ENCODE results near the gene CD302. TPM values are rescaled to one million over a fixed set of nuclear protein-coding genes. Genes with fewer than 3 reads are reported as not detected.

CD302 gene
- total RNA-seq, 1 donor from 2014 or later: 1.1 TPM

DNA sequence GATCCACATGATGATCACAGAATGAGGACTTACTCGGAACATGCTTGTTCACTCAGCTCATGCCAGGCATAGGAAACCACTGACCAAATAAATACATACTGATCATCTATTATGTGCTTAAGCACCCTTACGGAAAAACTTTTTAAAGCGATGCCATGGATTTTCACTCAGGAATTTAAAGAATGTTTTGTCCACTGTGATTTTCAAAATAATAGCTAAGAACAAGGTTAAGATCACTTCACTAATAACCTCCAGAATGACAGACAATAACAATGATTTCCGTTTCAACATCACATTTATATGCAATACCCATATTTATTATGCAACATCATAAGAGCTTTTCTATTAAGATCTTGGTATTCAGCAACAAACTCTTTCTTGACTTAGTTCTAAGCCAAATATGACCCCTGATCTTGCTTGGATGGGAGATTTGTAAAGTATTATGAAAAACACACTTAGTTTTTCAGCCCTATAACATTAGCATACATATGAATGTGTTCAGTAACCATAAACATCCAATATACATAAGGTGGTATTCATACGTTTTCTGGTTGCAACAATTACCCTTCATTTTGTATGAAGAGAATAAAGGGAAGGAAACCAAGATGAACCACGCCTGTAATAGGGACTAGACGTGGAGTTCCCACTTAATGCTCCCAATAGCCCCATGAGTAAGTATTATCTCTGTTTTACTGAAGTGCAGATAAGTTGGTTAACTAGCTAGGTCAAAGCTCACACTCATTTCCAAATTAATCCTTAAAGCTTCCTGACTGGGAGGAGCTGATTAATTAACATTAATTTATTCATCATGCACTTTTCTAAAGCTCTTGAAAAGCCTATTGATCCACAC, 1.9 kb downstream of the CD302 start:
- no peak overlapping the region for H3K27ac Mint-ChIP-seq
- TF ChIP-seq EZH2phosphoT487 (IDR thresholded peaks at IDR 0.05) (no peak), EZH2 (IDR thresholded peaks at IDR 0.05) (no peak)
- peaks cover 60% of the 10 kb centered on the region for H3K27me3 ChIP-seq
- peaks cover 8% of the 10 kb centered on the region for H3F3A ChIP-seq (ENCODE audit: low read depth)
- no peak for DNase-seq (ENCODE audit: low spot score)
- H3K27me3 Mint-ChIP-seq (ENCODE audit: insufficient read depth, low read depth): peaks cover 27% of the 10 kb centered on the region
- H3K4me1 ChIP-seq: no peaks in the 10 kb centered on the region
- no peak overlapping the region for H3K4me3 Mint-ChIP-seq
- no peaks in the 10 kb centered on the region for H3K9me3 ChIP-seq (ENCODE audit: low read depth)
- no peaks in the 10 kb centered on the region for H4K20me1 ChIP-seq (ENCODE audit: low read depth)
- H3K36me3 ChIP-seq: no peaks in the 10 kb centered on the region
- no peak overlapping the region for H3K4me3 ChIP-seq
- no peaks in the 10 kb centered on the region for H3K36me3 Mint-ChIP-seq
- peaks cover 14% of the 10 kb centered on the region for H3K4me1 Mint-ChIP-seq
- no peaks in the 10 kb centered on the region for H3K9me3 Mint-ChIP-seq
- H3K79me2 ChIP-seq (ENCODE audit: low read depth): no peaks in the 10 kb centered on the region
- no peak overlapping the region for H3K4me2 ChIP-seq
- no peak overlapping the region for H2AFZ ChIP-seq (replicated peaks)
- no peak overlapping the region for H3K27ac ChIP-seq
- H3K9ac ChIP-seq: no peak overlapping the region

- Mint-ChIP-seq H3K27ac (no peak overlapping the region), H3K4me1 (peaks cover 10% of the 10 kb centered on the region), H3K27me3 (ENCODE audit: insufficient read depth, low read depth) (peaks cover 16% of the 10 kb centered on the region), H3K9me3 (no peaks in the 10 kb centered on the region), H3K4me3 (no peak overlapping the region), H3K36me3 (no peaks in the 10 kb centered on the region)
- H3K4me2 ChIP-seq: no peak overlapping the region
- no peaks in the 10 kb centered on the region for H3F3A ChIP-seq (ENCODE audit: low read depth)
- H3K4me3 ChIP-seq: no peak overlapping the region
- H4K20me1 ChIP-seq (ENCODE audit: low read depth): no peaks in the 10 kb centered on the region
- H3K27ac ChIP-seq: no peak overlapping the region
- TF ChIP-seq, protein P1, sequence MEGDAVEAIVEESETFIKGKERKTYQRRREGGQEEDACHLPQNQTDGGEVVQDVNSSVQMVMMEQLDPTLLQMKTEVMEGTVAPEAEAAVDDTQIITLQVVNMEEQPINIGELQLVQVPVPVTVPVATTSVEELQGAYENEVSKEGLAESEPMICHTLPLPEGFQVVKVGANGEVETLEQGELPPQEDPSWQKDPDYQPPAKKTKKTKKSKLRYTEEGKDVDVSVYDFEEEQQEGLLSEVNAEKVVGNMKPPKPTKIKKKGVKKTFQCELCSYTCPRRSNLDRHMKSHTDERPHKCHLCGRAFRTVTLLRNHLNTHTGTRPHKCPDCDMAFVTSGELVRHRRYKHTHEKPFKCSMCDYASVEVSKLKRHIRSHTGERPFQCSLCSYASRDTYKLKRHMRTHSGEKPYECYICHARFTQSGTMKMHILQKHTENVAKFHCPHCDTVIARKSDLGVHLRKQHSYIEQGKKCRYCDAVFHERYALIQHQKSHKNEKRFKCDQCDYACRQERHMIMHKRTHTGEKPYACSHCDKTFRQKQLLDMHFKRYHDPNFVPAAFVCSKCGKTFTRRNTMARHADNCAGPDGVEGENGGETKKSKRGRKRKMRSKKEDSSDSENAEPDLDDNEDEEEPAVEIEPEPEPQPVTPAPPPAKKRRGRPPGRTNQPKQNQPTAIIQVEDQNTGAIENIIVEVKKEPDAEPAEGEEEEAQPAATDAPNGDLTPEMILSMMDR (IDR thresholded peaks at IDR 0.05): no peak
- TF ChIP-seq EZH2 (IDR thresholded peaks at IDR 0.05) (no peak), EZH2phosphoT487 (IDR thresholded peaks at IDR 0.05) (no peak)
- no peaks in the 10 kb centered on the region for H3K4me1 ChIP-seq
- H3K36me3 ChIP-seq: no peaks in the 10 kb centered on the region
- no peak overlapping the region for H2AFZ ChIP-seq (replicated peaks)
- DNase-seq (ENCODE audit: low spot score): no peak
- H3K9ac ChIP-seq: no peak overlapping the region
- peaks cover 33% of the 10 kb centered on the region for H3K27me3 ChIP-seq
- no peaks in the 10 kb centered on the region for H3K9me3 ChIP-seq (ENCODE audit: low read depth)
- H3K79me2 ChIP-seq (ENCODE audit: low read depth): no peaks in the 10 kb centered on the region
Measured at GRCh38 chr2:159793326-159793725, 4.7 kb downstream of the CD302 start.

DNA sequence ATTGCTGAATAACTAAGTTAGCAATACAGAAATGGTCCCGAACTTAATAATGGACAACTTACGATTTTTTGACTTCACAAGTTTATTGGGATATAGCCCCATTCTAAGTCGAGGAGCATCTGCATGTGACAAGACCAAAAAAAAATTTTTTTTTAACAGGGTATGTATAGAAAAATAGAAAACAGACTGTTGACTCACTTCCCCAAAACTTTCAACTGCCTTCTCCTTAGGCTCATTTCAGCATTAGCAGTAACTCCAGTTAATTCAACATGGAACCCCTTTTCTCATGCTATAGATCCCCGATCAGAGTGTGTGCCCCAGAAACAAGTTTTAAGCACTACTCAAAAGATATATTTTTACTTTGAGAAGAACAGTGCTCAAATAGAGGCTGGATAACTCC, 5.4 kb downstream of the CD302 start:
- H3K79me2 ChIP-seq (ENCODE audit: low read depth): no peaks in the 10 kb centered on the region
- Mint-ChIP-seq H3K36me3 (no peaks in the 10 kb centered on the region), H3K27me3 (ENCODE audit: insufficient read depth, low read depth) (peaks cover 14% of the 10 kb centered on the region), H3K4me3 (no peak overlapping the region), H3K9me3 (no peaks in the 10 kb centered on the region), H3K27ac (no peak overlapping the region), H3K4me1 (peaks cover 9% of the 10 kb centered on the region)
- H4K20me1 ChIP-seq (ENCODE audit: low read depth): no peaks in the 10 kb centered on the region
- H3K4me3 ChIP-seq: no peak overlapping the region
- H3K4me2 ChIP-seq: no peak overlapping the region
- no peak overlapping the region for H2AFZ ChIP-seq (replicated peaks)
- no peaks in the 10 kb centered on the region for H3F3A ChIP-seq (ENCODE audit: low read depth)
- H3K36me3 ChIP-seq: no peaks in the 10 kb centered on the region
- H3K9ac ChIP-seq: no peak overlapping the region
- no peak overlapping the region for H3K27ac ChIP-seq
- H3K27me3 ChIP-seq: peaks cover 26% of the 10 kb centered on the region
- TF ChIP-seq EZH2 (IDR thresholded peaks at IDR 0.05): no peak
- TF ChIP-seq EZH2phosphoT487 (IDR thresholded peaks at IDR 0.05): no peak
- TF ChIP-seq, protein P1 (IDR thresholded peaks at IDR 0.05): no peak
- no peak for DNase-seq (ENCODE audit: low spot score)
- no peaks in the 10 kb centered on the region for H3K4me1 ChIP-seq
- no peaks in the 10 kb centered on the region for H3K9me3 ChIP-seq (ENCODE audit: low read depth)

DNA sequence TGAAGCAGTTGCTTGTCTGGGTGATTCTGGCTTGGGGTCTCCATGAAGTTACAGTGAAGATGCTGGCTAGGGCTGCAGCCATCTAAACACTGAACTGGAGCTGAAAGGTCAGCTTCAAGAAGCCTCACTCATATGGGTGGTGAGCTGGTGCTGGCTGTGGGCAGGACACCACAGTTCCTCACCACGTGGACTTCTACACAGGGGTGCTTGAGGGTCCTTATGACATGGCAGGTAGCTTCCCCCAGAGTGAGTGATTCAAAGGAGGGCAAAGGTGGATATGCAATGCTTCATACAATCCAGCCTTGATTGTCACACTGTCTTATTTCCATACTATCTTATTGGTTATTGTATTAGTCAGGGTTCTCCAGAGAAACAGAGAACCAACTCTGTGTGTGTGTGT, 6.0 kb downstream of the CD302 start:
- H3K4me3 ChIP-seq: no peak overlapping the region
- H3K27ac Mint-ChIP-seq: no peak overlapping the region
- H3K9me3 Mint-ChIP-seq: no peaks in the 10 kb centered on the region
- peaks cover 20% of the 10 kb centered on the region for H3K27me3 ChIP-seq
- H3K4me1 Mint-ChIP-seq: peaks cover 5% of the 10 kb centered on the region
- H3K4me2 ChIP-seq: no peak overlapping the region
- TF ChIP-seq EZH2phosphoT487 (IDR thresholded peaks at IDR 0.05) (no peak), EZH2 (IDR thresholded peaks at IDR 0.05) (no peak)
- TF ChIP-seq, protein P1 (IDR thresholded peaks at IDR 0.05): no peak
- peaks cover 8% of the 10 kb centered on the region for H3K27me3 Mint-ChIP-seq (ENCODE audit: insufficient read depth, low read depth)
- DNase-seq (ENCODE audit: low spot score): no peak
- H3K4me1 ChIP-seq: no peaks in the 10 kb centered on the region
- no peak overlapping the region for H3K27ac ChIP-seq
- H3K36me3 Mint-ChIP-seq: no peaks in the 10 kb centered on the region
- H3K79me2 ChIP-seq (ENCODE audit: low read depth): no peaks in the 10 kb centered on the region
- H4K20me1 ChIP-seq (ENCODE audit: low read depth): no peaks in the 10 kb centered on the region
- no peaks in the 10 kb centered on the region for H3F3A ChIP-seq (ENCODE audit: low read depth)
- no peak overlapping the region for H3K4me3 Mint-ChIP-seq
- no peak overlapping the region for H3K9ac ChIP-seq
- no peaks in the 10 kb centered on the region for H3K9me3 ChIP-seq (ENCODE audit: low read depth)
- no peaks in the 10 kb centered on the region for H3K36me3 ChIP-seq
- no peak overlapping the region for H2AFZ ChIP-seq (replicated peaks)
